Panc1 (cell line): ENCODE data around the gene TLE3. TPM values are rescaled to one million over a fixed set of nuclear protein-coding genes. Genes with fewer than 3 reads are reported as not detected.

Experiments
- ATAC-seq: fragments of 200-7000 bp; cut with Tn5 transposase; 2 replicates; pipeline ENCODE4 v1.9.1; 2020; ENCODE audit warnings: mild to moderate bottlenecking, moderate library complexity
- BruUV-seq: library from RNA; stranded (reverse); fragments of 400-500 nt; replicated peaks from 2 replicates; lab custom pipeline; 2021; lab: Mats Ljungman, UMichigan
- CTCF ChIA-PET: fragments of 300-600 bp; sonication (Branson Sonifier 250); formaldehyde crosslinking; loops from one replicate; lab custom pipeline; 2022; ENCODE audit warnings: antibody characterized with exemption; lab: Charles Lee
- POLR2A ChIA-PET: fragments of 300-600 bp; sonication (Branson Sonifier 250); formaldehyde crosslinking; loops from one replicate; lab custom pipeline; 2022; ENCODE audit warnings: antibody characterized with exemption; lab: Charles Lee
- DNase-seq: peaks from one replicate; pipeline ENCODE4 v3.0.0-alpha.2; 2010; ENCODE audit warnings: low read depth, low spot score
- H3K27ac ChIP-seq: 2 replicates; pipeline ENCODE4 v1.5.1; 2011; ENCODE audit warnings: mild to moderate bottlenecking, low read length, inconsistent platforms
- H3K27me3 ChIP-seq: fragments of 200-500 bp; sonication (Bioruptor generic); 2 replicates; pipeline ENCODE4 v1.6.0; 2014; ENCODE audit warnings: low read length, inconsistent platforms; ENCODE audit not compliant: control insufficient read depth, insufficient read depth
- H3K36me3 ChIP-seq: fragments of 200-500 bp; sonication (Bioruptor generic); 2 replicates; pipeline ENCODE4 v1.5.1; 2014; ENCODE audit warnings: inconsistent platforms, mild to moderate bottlenecking, low read length, moderate library complexity; ENCODE audit not compliant: control insufficient read depth, insufficient read depth
- H3K4me1 ChIP-seq: 2 replicates; pipeline ENCODE4 v1.5.1; 2011; ENCODE audit warnings: inconsistent platforms, mild to moderate bottlenecking, low read length, moderate library complexity; ENCODE audit not compliant: control insufficient read depth, insufficient read depth
- H3K4me3 ChIP-seq, 2 experiments: 2 replicates each; pipeline ENCODE4 v1.5.1; 2011 to 2012; ENCODE audit warnings: low read depth in 2 of 2, low read length in 2 of 2, mild to moderate bottlenecking in 2 of 2, inconsistent platforms in 1 of 2, moderate library complexity in 1 of 2
- H3K9me3 ChIP-seq: fragments of 200-500 bp; sonication (Bioruptor generic); 2 replicates; pipeline ENCODE4 v1.5.1; 2014; ENCODE audit warnings: low read depth, mild to moderate bottlenecking, inconsistent platforms, low read length, moderate library complexity; ENCODE audit not compliant: control insufficient read depth, insufficient read depth
- POLR2AphosphoS5 ChIP-seq: IDR thresholded peaks from 2 replicates; pipeline ENCODE4 v1.6.1; 2012; ENCODE audit warnings: mild to moderate bottlenecking, low read depth, low read length, moderate library complexity
- SIN3A ChIP-seq: IDR thresholded peaks from 2 replicates; pipeline ENCODE4 v1.6.1; 2012; ENCODE audit warnings: low read depth, mild to moderate bottlenecking, low read length, moderate library complexity, borderline replicate concordance; ENCODE audit not compliant: insufficient read depth
- TCF7L2 ChIP-seq: IDR thresholded peaks from 2 replicates; pipeline ENCODE4 v1.6.1; 2011; ENCODE audit warnings: mild to moderate bottlenecking, low read depth, low read length, inconsistent platforms
- in situ Hi-C: cut with HindIII; loops from 2 replicates; pipeline ENCODE4 v1.10.0; 2016; ENCODE audit warnings: low sequenced_read_pairs, low pct_unique_long_range_greater_than_20kb
- intact Hi-C: fragments of 100-400 bp; cut with micrococcal nuclease; formaldehyde crosslinking; loops from one replicate; pipeline ENCODE4 v1.10.0; 2022; ENCODE audit not compliant: unreplicated experiment
- total RNA-seq: library from RNA; stranded (reverse); gene quantifications from one replicate; pipeline ENCODE4 v1.2.1, GENCODE V29; 2021; ENCODE audit not compliant: unreplicated experiment
- TF ChIP-seq, protein P1 (sequence below): fragments of 450-650 bp; IDR thresholded peaks from 2 replicates; pipeline ENCODE4 v1.5.1; 2017; ENCODE audit warnings: mild to moderate bottlenecking
- TF ChIP-seq, protein P2 (sequence below), 2 experiments: IDR thresholded peaks; 2 replicates each; pipeline ENCODE4 v1.6.1; 2011 to 2012; ENCODE audit warnings: low read depth in 2 of 2, control low read depth in 1 of 2, low read length in 1 of 2, mild to moderate bottlenecking in 1 of 2, moderate library complexity in 1 of 2; ENCODE audit not compliant: insufficient read depth in 1 of 2

TLE3 gene
- total RNA-seq, 1 experiment from 2014 or later = 132 TPM

DNA sequence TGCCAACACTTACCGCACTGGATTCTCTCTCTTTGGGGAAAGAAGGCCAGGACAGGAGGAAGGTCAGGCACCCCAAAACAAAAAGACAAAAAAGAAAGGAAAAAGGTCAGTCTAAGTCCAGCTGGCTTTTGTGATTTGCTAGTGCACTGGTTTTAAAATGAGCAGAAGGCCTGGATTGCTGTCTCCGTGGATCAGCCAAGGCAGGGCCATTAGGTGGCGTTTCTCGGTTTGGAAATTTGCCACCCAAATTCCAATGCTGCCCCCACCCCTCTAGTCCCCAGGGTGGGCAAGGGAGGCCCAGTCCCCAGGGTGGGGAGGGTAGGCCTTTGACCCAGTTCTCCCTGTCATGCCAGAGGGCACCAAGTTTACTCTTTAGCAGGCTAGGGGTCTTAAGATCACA lies 33.3 kb downstream of the TLE3 start:
- TF ChIP-seq TCF7L2 = no peak
- TF ChIP-seq, protein P1, sequence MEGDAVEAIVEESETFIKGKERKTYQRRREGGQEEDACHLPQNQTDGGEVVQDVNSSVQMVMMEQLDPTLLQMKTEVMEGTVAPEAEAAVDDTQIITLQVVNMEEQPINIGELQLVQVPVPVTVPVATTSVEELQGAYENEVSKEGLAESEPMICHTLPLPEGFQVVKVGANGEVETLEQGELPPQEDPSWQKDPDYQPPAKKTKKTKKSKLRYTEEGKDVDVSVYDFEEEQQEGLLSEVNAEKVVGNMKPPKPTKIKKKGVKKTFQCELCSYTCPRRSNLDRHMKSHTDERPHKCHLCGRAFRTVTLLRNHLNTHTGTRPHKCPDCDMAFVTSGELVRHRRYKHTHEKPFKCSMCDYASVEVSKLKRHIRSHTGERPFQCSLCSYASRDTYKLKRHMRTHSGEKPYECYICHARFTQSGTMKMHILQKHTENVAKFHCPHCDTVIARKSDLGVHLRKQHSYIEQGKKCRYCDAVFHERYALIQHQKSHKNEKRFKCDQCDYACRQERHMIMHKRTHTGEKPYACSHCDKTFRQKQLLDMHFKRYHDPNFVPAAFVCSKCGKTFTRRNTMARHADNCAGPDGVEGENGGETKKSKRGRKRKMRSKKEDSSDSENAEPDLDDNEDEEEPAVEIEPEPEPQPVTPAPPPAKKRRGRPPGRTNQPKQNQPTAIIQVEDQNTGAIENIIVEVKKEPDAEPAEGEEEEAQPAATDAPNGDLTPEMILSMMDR = no peak
- TF ChIP-seq, protein P2, sequence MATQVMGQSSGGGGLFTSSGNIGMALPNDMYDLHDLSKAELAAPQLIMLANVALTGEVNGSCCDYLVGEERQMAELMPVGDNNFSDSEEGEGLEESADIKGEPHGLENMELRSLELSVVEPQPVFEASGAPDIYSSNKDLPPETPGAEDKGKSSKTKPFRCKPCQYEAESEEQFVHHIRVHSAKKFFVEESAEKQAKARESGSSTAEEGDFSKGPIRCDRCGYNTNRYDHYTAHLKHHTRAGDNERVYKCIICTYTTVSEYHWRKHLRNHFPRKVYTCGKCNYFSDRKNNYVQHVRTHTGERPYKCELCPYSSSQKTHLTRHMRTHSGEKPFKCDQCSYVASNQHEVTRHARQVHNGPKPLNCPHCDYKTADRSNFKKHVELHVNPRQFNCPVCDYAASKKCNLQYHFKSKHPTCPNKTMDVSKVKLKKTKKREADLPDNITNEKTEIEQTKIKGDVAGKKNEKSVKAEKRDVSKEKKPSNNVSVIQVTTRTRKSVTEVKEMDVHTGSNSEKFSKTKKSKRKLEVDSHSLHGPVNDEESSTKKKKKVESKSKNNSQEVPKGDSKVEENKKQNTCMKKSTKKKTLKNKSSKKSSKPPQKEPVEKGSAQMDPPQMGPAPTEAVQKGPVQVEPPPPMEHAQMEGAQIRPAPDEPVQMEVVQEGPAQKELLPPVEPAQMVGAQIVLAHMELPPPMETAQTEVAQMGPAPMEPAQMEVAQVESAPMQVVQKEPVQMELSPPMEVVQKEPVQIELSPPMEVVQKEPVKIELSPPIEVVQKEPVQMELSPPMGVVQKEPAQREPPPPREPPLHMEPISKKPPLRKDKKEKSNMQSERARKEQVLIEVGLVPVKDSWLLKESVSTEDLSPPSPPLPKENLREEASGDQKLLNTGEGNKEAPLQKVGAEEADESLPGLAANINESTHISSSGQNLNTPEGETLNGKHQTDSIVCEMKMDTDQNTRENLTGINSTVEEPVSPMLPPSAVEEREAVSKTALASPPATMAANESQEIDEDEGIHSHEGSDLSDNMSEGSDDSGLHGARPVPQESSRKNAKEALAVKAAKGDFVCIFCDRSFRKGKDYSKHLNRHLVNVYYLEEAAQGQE (IDR thresholded peaks at IDR 0.05; ENCODE audit: insufficient read depth in 1 of 2, low read depth in 2 of 2, low read length in 1 of 2) = no peak
- TF ChIP-seq POLR2AphosphoS5 = no peak
- no peak for TF ChIP-seq SIN3A
- intact Hi-C loops = no loop called here
- no peak overlapping the region for H3K4me3 ChIP-seq
- ChIA-PET CTCF (interaction anchor here (0.7 kb wide), 1 partner anchor 499 kb away, joined by 3 read pairs; no protein-coding TSS in a partner anchor), POLR2A (no interaction called here)
- ATAC-seq = no peak
- no peaks in the 10 kb centered on the region for H3K9me3 ChIP-seq
- no TSS peak for BruUV-seq
- H3K36me3 ChIP-seq = peaks cover 43% of the 10 kb centered on the region
- no peaks in the 10 kb centered on the region; the same call in 1 of the 2 replicates for H3K4me1 ChIP-seq
- H3K27me3 ChIP-seq = no peaks in the 10 kb centered on the region
- H3K27ac ChIP-seq = no peak overlapping the region
- in situ Hi-C loops = no loop called here
- no peak for DNase-seq

DNA sequence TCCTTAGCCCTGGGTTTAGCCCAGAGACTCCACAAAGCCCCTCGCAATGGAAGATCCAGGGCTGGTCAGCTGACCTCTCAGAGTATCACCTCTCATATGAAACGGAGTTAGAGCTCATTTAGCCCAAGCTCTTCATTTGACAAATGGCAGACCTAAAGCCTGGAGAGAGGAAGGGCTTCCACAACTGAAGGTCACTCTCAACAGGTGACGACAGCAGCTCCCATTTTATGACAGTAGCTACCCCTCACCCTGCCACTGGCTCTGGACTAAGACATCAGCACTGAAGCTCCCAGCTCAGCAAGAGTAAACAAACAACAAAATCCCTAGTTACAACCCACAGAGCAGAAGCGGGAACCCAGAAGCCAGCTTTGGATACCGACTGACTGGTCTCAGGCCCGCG lies 33.7 kb downstream of the TLE3 start:
- Histone ChIP-seq H3K27ac (no peak overlapping the region), H3K9me3 (no peaks in the 10 kb centered on the region), H3K4me1 (no peaks in the 10 kb centered on the region; the same call in 1 of the 2 replicates), H3K4me3 (no peak overlapping the region), H3K27me3 (no peaks in the 10 kb centered on the region), H3K36me3 (peaks cover 45% of the 10 kb centered on the region)
- ChIA-PET POLR2A (no interaction called here), CTCF (interaction anchor here (0.7 kb wide), 1 partner anchor 498 kb away, joined by 3 read pairs; no protein-coding TSS in a partner anchor)
- TF ChIP-seq TCF7L2 (no peak), SIN3A (no peak), POLR2AphosphoS5 (no peak)
- TF ChIP-seq, protein P2 (IDR thresholded peaks at IDR 0.05; ENCODE audit: insufficient read depth in 1 of 2, low read depth in 2 of 2, low read length in 1 of 2) = no peak
- TF ChIP-seq, protein P1 = no peak
- in situ Hi-C loops = no loop called here
- no peak for ATAC-seq
- intact Hi-C loops = no loop called here
- BruUV-seq = no TSS peak
- no peak for DNase-seq
